Endothelial cell (in vitro differentiated cells): Measurements from ENCODE around the gene FRMPD4. TPM values are rescaled to one million over a fixed set of nuclear protein-coding genes. Genes with fewer than 3 reads are reported as not detected.

Experiments used
- DNase-seq: peaks from one replicate; pipeline ENCODE4 v3.0.0; 2021; ENCODE audit warnings: low spot score
- H3K27ac Mint-ChIP-seq: one replicate; pipeline ENCODE4 v1.8.0; 2021; ENCODE audit warnings: mixed read lengths, inconsistent platforms; ENCODE audit not compliant: unreplicated experiment
- H3K27me3 Mint-ChIP-seq: one replicate; pipeline ENCODE4 v1.8.0; 2021; ENCODE audit warnings: mild to moderate bottlenecking, moderate library complexity, mixed read lengths, inconsistent platforms; ENCODE audit not compliant: unreplicated experiment
- H3K36me3 Mint-ChIP-seq: one replicate; pipeline ENCODE4 v1.8.0; 2021; ENCODE audit warnings: mild to moderate bottlenecking, low read depth, mixed read lengths, inconsistent platforms; ENCODE audit not compliant: unreplicated experiment
- H3K4me1 Mint-ChIP-seq: one replicate; pipeline ENCODE4 v1.8.0; 2021; ENCODE audit warnings: mild to moderate bottlenecking, mixed read lengths, inconsistent platforms; ENCODE audit not compliant: unreplicated experiment
- H3K4me3 Mint-ChIP-seq: one replicate; pipeline ENCODE4 v1.8.0; 2021; ENCODE audit warnings: mild to moderate bottlenecking, mixed read lengths, inconsistent platforms; ENCODE audit not compliant: unreplicated experiment
- H3K9me3 Mint-ChIP-seq: one replicate; pipeline ENCODE4 v1.8.0; 2021; ENCODE audit warnings: mixed read lengths, inconsistent platforms; ENCODE audit not compliant: unreplicated experiment
- CTCF ChIP-seq: fragments of 200-600 bp; sonication (generic); IDR thresholded peaks from one replicate; pipeline ENCODE4 v1.5.0; 2021; ENCODE audit warnings: antibody characterized with exemption; ENCODE audit not compliant: unreplicated experiment
- total RNA-seq: library from RNA; stranded (reverse); fragmentation: NEBNext Ultra II Directional; extraction: Animal tissue kit (Norgen Biotek cat#: 25700); gene quantifications from one replicate; pipeline ENCODE4 v1.2.1, GENCODE V29; 2021; ENCODE audit not compliant: unreplicated experiment

Gene FRMPD4
- total RNA-seq, 1 donor from 2014 or later, result 0.03 TPM

- no peak for TF ChIP-seq CTCF
- no peak overlapping the region for H3K4me3 Mint-ChIP-seq
- H3K4me1 Mint-ChIP-seq, result no peaks in the 10 kb centered on the region
- DNase-seq, result no peak
- H3K27me3 Mint-ChIP-seq, result no peaks in the 10 kb centered on the region
- no peak overlapping the region for H3K27ac Mint-ChIP-seq
- no peaks in the 10 kb centered on the region for H3K9me3 Mint-ChIP-seq
- H3K36me3 Mint-ChIP-seq, result no peaks in the 10 kb centered on the region
These were observed 206.7 kb downstream of the FRMPD4 start for GRCh38 chrX:12344954-12345353.

GRCh38 chrX:12349201-12349600, 210.9 kb downstream of the FRMPD4 start:
- Mint-ChIP-seq H3K9me3 (no peaks in the 10 kb centered on the region), H3K27ac (no peak overlapping the region), H3K27me3 (no peaks in the 10 kb centered on the region), H3K36me3 (no peaks in the 10 kb centered on the region), H3K4me1 (no peaks in the 10 kb centered on the region), H3K4me3 (no peak overlapping the region)
- no peak for DNase-seq
- TF ChIP-seq CTCF, result no peak

GRCh38 chrX:12352922-12353321, 214.6 kb downstream of the FRMPD4 start:
- H3K27me3 Mint-ChIP-seq, result no peaks in the 10 kb centered on the region
- DNase-seq, result no peak
- H3K4me1 Mint-ChIP-seq, result no peaks in the 10 kb centered on the region
- H3K27ac Mint-ChIP-seq, result no peak overlapping the region
- H3K4me3 Mint-ChIP-seq, result no peak overlapping the region
- no peak for TF ChIP-seq CTCF
- no peaks in the 10 kb centered on the region for H3K36me3 Mint-ChIP-seq
- no peaks in the 10 kb centered on the region for H3K9me3 Mint-ChIP-seq

GRCh38 chrX:12360383-12360782, 222.1 kb downstream of the FRMPD4 start:
- Mint-ChIP-seq H3K36me3 (no peaks in the 10 kb centered on the region), H3K27ac (no peak overlapping the region), H3K4me1 (no peaks in the 10 kb centered on the region), H3K27me3 (no peaks in the 10 kb centered on the region), H3K4me3 (no peak overlapping the region), H3K9me3 (no peaks in the 10 kb centered on the region)
- no peak for TF ChIP-seq CTCF
- no peak for DNase-seq

- Mint-ChIP-seq H3K4me1 (no peaks in the 10 kb centered on the region), H3K36me3 (no peaks in the 10 kb centered on the region), H3K27me3 (no peaks in the 10 kb centered on the region), H3K4me3 (no peak overlapping the region), H3K27ac (no peak overlapping the region), H3K9me3 (no peaks in the 10 kb centered on the region)
- no peak for DNase-seq
- no peak for TF ChIP-seq CTCF
These were observed 222.8 kb downstream of the FRMPD4 start for GRCh38 chrX:12360986-12361598.
